ENCODE data around the gene ZBTB25.

DNA sequence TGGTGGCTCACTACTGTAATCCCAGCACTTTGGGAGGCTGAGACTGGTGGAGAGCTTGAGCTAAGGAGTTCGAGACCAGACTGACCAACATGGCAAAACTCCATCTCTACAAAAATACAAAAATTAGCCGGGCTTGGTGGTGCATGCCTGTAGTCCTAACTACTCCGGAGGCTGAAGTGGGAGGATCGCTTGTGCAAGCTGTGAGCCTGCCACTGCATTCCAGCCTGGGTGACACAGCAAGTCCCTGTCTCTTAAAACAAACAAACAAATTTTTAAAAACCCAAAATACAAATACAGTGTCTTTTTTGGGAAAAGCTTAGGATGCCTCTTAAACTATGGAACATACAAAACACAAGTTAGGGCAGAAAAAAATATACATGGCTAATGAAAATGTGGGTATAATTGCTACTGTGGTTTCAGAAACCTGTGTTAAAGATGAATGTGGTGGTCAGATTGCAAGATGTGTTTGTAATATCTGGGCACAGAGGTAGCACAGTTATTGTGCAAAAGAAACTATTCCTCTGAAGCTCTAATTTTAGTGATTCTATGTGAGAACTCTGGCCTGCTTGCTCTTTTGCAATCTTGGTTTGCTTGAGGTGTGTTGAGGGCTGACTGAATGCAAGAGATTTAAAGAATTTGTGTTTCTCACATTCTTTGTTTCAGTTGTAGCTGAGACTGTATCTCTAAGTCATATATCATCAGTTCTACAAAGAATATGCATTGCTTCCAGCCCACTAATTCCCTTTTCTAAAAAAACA, 33.0 kb upstream of the ZBTB25 start:
- no peak for TF ChIP-seq GATA2 (IDR thresholded peaks at IDR 0.05; ENCODE audit: low read depth, low read length)
- TF ChIP-seq GATA3 (IDR thresholded peaks at IDR 0.05; ENCODE audit: low read depth, low read length) = no peak
